Measurements from ENCODE around the gene HOXD8. TPM values are rescaled to one million over a fixed set of nuclear protein-coding genes. Genes with fewer than 3 reads are reported as not detected.
A peak's percentile ranks its signal among the peaks of the same experiment; 100 is the strongest.

The HOXD8 gene
- total RNA-seq, 1 donor from 2014 or later, result not detected

DNA sequence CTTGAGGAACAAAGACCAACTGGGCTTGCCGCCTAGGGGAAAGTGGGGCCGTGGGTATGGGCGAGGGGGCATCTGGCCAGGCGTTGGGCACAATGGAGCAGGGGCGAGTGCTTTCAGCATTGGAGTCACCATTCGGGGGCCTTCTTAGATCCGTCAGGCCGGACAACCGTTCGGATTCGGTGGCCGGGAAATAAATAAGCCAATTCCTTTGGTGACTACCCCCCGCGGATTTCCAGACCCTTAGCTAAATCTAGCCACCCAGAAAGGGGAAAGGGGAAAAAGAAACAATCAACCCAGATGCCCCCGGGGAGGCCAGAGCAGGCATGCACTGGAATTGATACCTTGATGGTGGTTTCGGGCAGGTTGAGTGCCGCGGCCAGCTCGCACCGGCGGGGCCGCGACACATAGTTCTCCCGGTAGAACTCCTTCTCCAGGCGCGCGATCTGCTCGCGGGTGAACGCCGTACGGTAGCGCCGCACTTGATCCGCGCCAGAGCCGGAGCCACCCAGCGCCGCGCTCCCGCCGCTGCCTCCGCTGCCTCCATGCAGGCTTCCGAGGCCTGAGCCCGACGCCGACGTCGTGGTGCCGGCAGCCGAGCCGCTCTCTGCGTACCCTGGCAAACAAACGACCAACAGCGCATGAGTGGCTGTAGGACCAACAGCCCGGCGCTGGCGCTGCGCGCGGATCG lies 47.5 kb upstream of the HOXD8 start:
- Mint-ChIP-seq H3K27ac (no peak overlapping the region), H3K4me3 (ENCODE audit: low read depth) (no peak overlapping the region), H3K9me3 (ENCODE audit: low read depth) (no peaks in the 10 kb centered on the region), H3K36me3 (ENCODE audit: insufficient read depth) (no peaks in the 10 kb centered on the region), H3K4me1 (ENCODE audit: low read depth) (peaks cover 5% of the 10 kb centered on the region), H3K27me3 (peaks cover 89% of the 10 kb centered on the region)
- DNase-seq (ENCODE audit: low spot score, unreplicated experiment), result no peak
- TF ChIP-seq CTCF (IDR thresholded peaks at IDR 0.05; ENCODE audit: unreplicated experiment), result no peak

- Mint-ChIP-seq H3K9me3 (ENCODE audit: low read depth) (no peaks in the 10 kb centered on the region), H3K4me3 (ENCODE audit: low read depth) (no peak overlapping the region), H3K27me3 (peaks cover 89% of the 10 kb centered on the region), H3K4me1 (ENCODE audit: low read depth) (peaks cover 5% of the 10 kb centered on the region), H3K27ac (no peak overlapping the region), H3K36me3 (ENCODE audit: insufficient read depth) (no peaks in the 10 kb centered on the region)
- DNase-seq (ENCODE audit: low spot score, unreplicated experiment), result no peak
- no peak for TF ChIP-seq CTCF (IDR thresholded peaks at IDR 0.05; ENCODE audit: unreplicated experiment)
These were observed 47.0 kb upstream of the HOXD8 start for GRCh38 chr2:176082525-176082823.

DNA sequence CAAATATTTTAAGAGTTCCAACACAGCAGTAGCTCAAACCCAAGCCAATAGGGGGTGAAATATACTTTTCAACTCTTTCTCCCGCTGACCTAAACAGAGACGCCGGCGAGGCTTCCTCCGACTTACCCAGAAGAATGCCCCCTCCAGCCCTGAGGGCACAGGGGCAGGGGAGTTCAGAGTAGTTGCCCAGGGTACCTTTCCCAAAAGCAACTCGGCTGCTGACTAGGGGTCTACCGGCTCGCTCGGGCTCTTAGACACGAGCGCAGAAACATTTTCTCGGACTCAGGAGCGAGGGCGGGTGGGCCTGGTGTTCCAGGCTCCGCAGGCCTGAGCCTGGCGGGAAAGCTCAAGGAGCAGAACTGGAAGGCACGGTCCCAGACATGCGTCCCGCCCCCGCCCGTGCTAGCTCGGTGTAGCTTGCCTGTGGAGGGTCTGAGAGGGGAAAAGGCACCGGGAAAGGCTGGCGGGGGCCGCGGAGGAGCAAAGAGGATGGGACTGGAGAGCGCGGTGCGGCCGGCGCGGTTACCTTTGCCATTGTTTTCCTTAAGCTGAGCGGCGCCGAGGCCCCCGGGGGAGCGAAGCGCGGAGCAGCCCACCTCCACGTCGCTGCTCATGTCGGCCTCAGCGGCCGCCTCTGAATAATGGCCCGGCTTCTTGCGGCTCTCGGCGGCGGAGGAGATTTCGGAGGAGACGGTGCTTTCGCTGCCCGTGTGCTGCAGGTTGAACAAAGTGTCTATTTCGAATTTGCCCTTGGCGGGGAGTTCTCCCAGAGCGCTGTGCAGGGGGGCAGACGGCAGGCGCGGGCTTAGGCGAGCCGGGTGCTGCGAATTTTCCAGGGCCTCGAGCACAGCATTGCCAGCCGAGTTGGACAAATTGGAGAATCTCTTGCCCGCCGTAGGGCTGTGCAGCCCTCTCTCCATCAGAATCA lies 46.4 kb upstream of the HOXD8 start:
- peaks cover 5% of the 10 kb centered on the region for H3K4me1 Mint-ChIP-seq (ENCODE audit: low read depth)
- no peak for DNase-seq (ENCODE audit: low spot score, unreplicated experiment)
- TF ChIP-seq CTCF (IDR thresholded peaks at IDR 0.05; ENCODE audit: unreplicated experiment), result no peak

GRCh38 chr2:176083796-176084261 lies 45.7 kb upstream of the HOXD8 start, which contains the start of gene EVX2:
Gene EVX2 (minus strand): TSS chr2:176083962. CDS start chr2:176083776, 186 bp downstream.
- Mint-ChIP-seq H3K27me3 (peaks cover 93% of the 10 kb centered on the region), H3K36me3 (ENCODE audit: insufficient read depth) (no peaks in the 10 kb centered on the region), H3K4me3 (ENCODE audit: low read depth) (peak within 1 kb of the TSS; percentile 26), H3K9me3 (ENCODE audit: low read depth) (no peaks in the 10 kb centered on the region), H3K27ac (peak within 1 kb of the TSS; percentile 57), H3K4me1 (ENCODE audit: low read depth) (peaks cover 6% of the 10 kb centered on the region)
- no peak for TF ChIP-seq CTCF (IDR thresholded peaks at IDR 0.05; ENCODE audit: unreplicated experiment)
- DNase-seq (ENCODE audit: low spot score, unreplicated experiment), result no peak

More for the DNA sequence above, 46.4 kb upstream of the HOXD8 start:
- no peaks in the 10 kb centered on the region for H3K9me3 Mint-ChIP-seq (ENCODE audit: low read depth)
- peak overlapping the region; percentile 57 for H3K27ac Mint-ChIP-seq
- no peaks in the 10 kb centered on the region for H3K36me3 Mint-ChIP-seq (ENCODE audit: insufficient read depth)
- H3K4me3 Mint-ChIP-seq (ENCODE audit: low read depth), result peak overlapping the region; percentile 26
- H3K27me3 Mint-ChIP-seq, result peaks cover 93% of the 10 kb centered on the region

DNA sequence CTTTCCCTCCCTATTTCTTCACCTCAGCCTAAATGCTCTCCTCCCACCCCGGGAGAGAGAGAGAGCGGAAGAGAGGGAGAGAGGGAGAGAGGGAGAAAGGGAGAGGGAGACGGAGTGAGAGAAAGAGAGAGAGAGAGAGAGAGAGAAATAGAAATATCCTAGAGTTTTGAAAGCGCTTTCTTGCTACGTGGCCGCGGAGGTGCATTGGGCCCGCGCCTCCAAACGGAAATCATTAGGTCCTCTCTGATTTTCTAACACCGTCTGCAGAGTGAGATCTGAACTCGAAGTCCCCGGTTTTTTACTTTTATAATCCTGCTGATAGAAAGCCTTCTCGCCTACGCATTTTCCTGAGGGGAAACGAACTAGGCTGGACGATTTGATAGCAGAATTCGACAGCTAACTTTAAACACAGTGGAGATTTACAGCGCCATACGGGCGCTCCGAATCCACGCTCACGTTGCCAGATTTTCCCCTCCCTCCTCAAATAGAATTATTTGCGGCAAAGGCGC lies 44.8 kb upstream of the HOXD8 start:
- DNase-seq (ENCODE audit: low spot score, unreplicated experiment), result no peak
- Mint-ChIP-seq H3K36me3 (ENCODE audit: insufficient read depth) (no peaks in the 10 kb centered on the region), H3K27ac (no peak overlapping the region), H3K27me3 (peaks cover 93% of the 10 kb centered on the region), H3K9me3 (ENCODE audit: low read depth) (no peaks in the 10 kb centered on the region), H3K4me3 (ENCODE audit: low read depth) (no peak overlapping the region), H3K4me1 (ENCODE audit: low read depth) (peaks cover 5% of the 10 kb centered on the region)
- no peak for TF ChIP-seq CTCF (IDR thresholded peaks at IDR 0.05; ENCODE audit: unreplicated experiment)

Measured in progenitor cell of endocrine pancreas (in vitro differentiated cells).